ENCODE measurements around the gene CYTIP.

CYTIP gene

GRCh38 chr2:157465554-157465953 is 21.7 kb upstream of the CYTIP start:
- in situ Hi-C loops (cut with MboI; ENCODE audit: low sequenced_read_pairs): no loop called here

- in situ Hi-C loops (cut with MboI; ENCODE audit: low sequenced_read_pairs): no loop called here
Measured at GRCh38 chr2:157463002-157463401, 19.1 kb upstream of the CYTIP start.

- in situ Hi-C loops (cut with MboI; ENCODE audit: low sequenced_read_pairs): no loop called here
Measured at GRCh38 chr2:157460897-157461296, 17.0 kb upstream of the CYTIP start.

GRCh38 chr2:157460384-157460837 is 16.5 kb upstream of the CYTIP start:
- in situ Hi-C loops (cut with MboI; ENCODE audit: low sequenced_read_pairs): no loop called here

GRCh38 chr2:157459486-157459885 is 15.6 kb upstream of the CYTIP start:
- in situ Hi-C loops (cut with MboI; ENCODE audit: low sequenced_read_pairs): no loop called here

GRCh38 chr2:157447741-157448140 is 3.9 kb upstream of the CYTIP start:
- in situ Hi-C loops (cut with MboI; ENCODE audit: low sequenced_read_pairs): no loop called here

GRCh38 chr2:157447031-157447430 is 3.1 kb upstream of the CYTIP start:
- in situ Hi-C loops (cut with MboI; ENCODE audit: low sequenced_read_pairs): no loop called here

GRCh38 chr2:157444641-157445040 is 752 bp upstream of the CYTIP start:
- in situ Hi-C loops (cut with MboI; ENCODE audit: low sequenced_read_pairs): no loop called here

- in situ Hi-C loops (cut with MboI; ENCODE audit: low sequenced_read_pairs): no loop called here
Measured at GRCh38 chr2:157443090-157443489, 799 bp downstream of the CYTIP start.

GRCh38 chr2:157442636-157443035 is 1.3 kb downstream of the CYTIP start:
- in situ Hi-C loops (cut with MboI; ENCODE audit: low sequenced_read_pairs): no loop called here

GRCh38 chr2:157442191-157442590 is 1.7 kb downstream of the CYTIP start:
- in situ Hi-C loops (cut with MboI; ENCODE audit: low sequenced_read_pairs): no loop called here

GRCh38 chr2:157441072-157441454 is 2.8 kb downstream of the CYTIP start:
- in situ Hi-C loops (cut with MboI; ENCODE audit: low sequenced_read_pairs): no loop called here

GRCh38 chr2:157440404-157441071 is 3.4 kb downstream of the CYTIP start:
- in situ Hi-C loops (cut with MboI; ENCODE audit: low sequenced_read_pairs): no loop called here

GRCh38 chr2:157439824-157440186 is 4.1 kb downstream of the CYTIP start:
- in situ Hi-C loops (cut with MboI; ENCODE audit: low sequenced_read_pairs): no loop called here

- in situ Hi-C loops (cut with MboI; ENCODE audit: low sequenced_read_pairs): no loop called here
Measured at GRCh38 chr2:157438863-157439823, 4.7 kb downstream of the CYTIP start.

GRCh38 chr2:157433394-157433793 is 10.5 kb downstream of the CYTIP start:
- in situ Hi-C loops (cut with MboI; ENCODE audit: low sequenced_read_pairs): no loop called here

- in situ Hi-C loops (cut with MboI; ENCODE audit: low sequenced_read_pairs): no loop called here
Measured at GRCh38 chr2:157432475-157433106, 11.3 kb downstream of the CYTIP start.

GRCh38 chr2:157431176-157431575 is 12.7 kb downstream of the CYTIP start:
- in situ Hi-C loops (cut with MboI; ENCODE audit: low sequenced_read_pairs): no loop called here

- in situ Hi-C loops (cut with MboI; ENCODE audit: low sequenced_read_pairs): no loop called here
Measured at GRCh38 chr2:157428500-157429175, 15.3 kb downstream of the CYTIP start.

- in situ Hi-C loops (cut with MboI; ENCODE audit: low sequenced_read_pairs): no loop called here
Measured at GRCh38 chr2:157427922-157428303, 16.0 kb downstream of the CYTIP start.
